ENCODE results near the gene FBXW4. TPM values are rescaled to one million over a fixed set of nuclear protein-coding genes. Genes with fewer than 3 reads are reported as not detected.
"Not testable (repeated sequence)": the region's sequence is repeated elsewhere in the genome, so short reads cannot be mapped to it uniquely, and the experiment has no call there.

Gene FBXW4
- total and polyA plus RNA-seq, 2 donors: 32.0 to 32.9 TPM

- H3K27me3 ChIP-seq (ENCODE audit: control insufficient read depth in 2 of 2, insufficient read depth in 1 of 2, low read length in 1 of 2): no peaks in the 10 kb centered on the region
- no peak for DNase-seq (ENCODE audit: low read depth in 6 of 9, low spot score in 9 of 9)
- no peaks in the 10 kb centered on the region for H3K4me1 ChIP-seq (ENCODE audit: control insufficient read depth in 2 of 2, insufficient read depth in 2 of 2, low read length in 2 of 2)
- 97% methylated on average over 13 of the region's 13 CpGs for WGBS
- H3K27ac ChIP-seq (ENCODE audit: low read depth in 1 of 2, low read length in 1 of 2): no peak overlapping the region
- no peaks in the 10 kb centered on the region for H3K36me3 ChIP-seq (ENCODE audit: control insufficient read depth in 2 of 2, insufficient read depth in 2 of 2, low read length in 1 of 2)
- H3K9me3 ChIP-seq (ENCODE audit: control insufficient read depth in 2 of 2, insufficient read depth in 1 of 2, low read length in 1 of 2): no peaks in the 10 kb centered on the region
- no peak overlapping the region for H3K4me3 ChIP-seq (ENCODE audit: low read length in 2 of 2)
Observed at GRCh38 chr10:101595591-101596433, 99.2 kb downstream of the FBXW4 start.

GRCh38 chr10:101593331-101593730 is 101.6 kb downstream of the FBXW4 start:
- H3K4me1 ChIP-seq (ENCODE audit: control insufficient read depth in 2 of 2, insufficient read depth in 2 of 2, low read length in 2 of 2); H3K27ac ChIP-seq (ENCODE audit: low read depth in 1 of 2, low read length in 1 of 2); H3K4me3 ChIP-seq (ENCODE audit: low read length in 2 of 2); H3K36me3 ChIP-seq (ENCODE audit: control insufficient read depth in 2 of 2, insufficient read depth in 2 of 2, low read length in 1 of 2); H3K9me3 ChIP-seq (ENCODE audit: control insufficient read depth in 2 of 2, insufficient read depth in 1 of 2, low read length in 1 of 2); DNase-seq (ENCODE audit: low read depth in 6 of 9, low spot score in 9 of 9): not testable (repeated sequence)
- 83% methylated on average over 2 of the region's 2 CpGs for WGBS
- H3K27me3 ChIP-seq (ENCODE audit: control insufficient read depth in 2 of 2, insufficient read depth in 1 of 2, low read length in 1 of 2): peaks cover 9 to 13% of the 10 kb centered on the region in 2 donors

- no peak for DNase-seq (ENCODE audit: low read depth in 6 of 9, low spot score in 9 of 9)
- Histone ChIP-seq H3K27ac (ENCODE audit: low read depth in 1 of 2, low read length in 1 of 2) (no peak overlapping the region), H3K9me3 (ENCODE audit: control insufficient read depth in 2 of 2, insufficient read depth in 1 of 2, low read length in 1 of 2) (peaks cover 11 to 15% of the 10 kb centered on the region in 2 donors), H3K36me3 (ENCODE audit: control insufficient read depth in 2 of 2, insufficient read depth in 2 of 2, low read length in 1 of 2) (no peaks in the 10 kb centered on the region), H3K27me3 (ENCODE audit: control insufficient read depth in 2 of 2, insufficient read depth in 1 of 2, low read length in 1 of 2) (peaks cover 11 to 31% of the 10 kb centered on the region in 2 donors), H3K4me3 (ENCODE audit: low read length in 2 of 2) (peak overlapping the region; percentile 50 to 56), H3K4me1 (ENCODE audit: control insufficient read depth in 2 of 2, insufficient read depth in 2 of 2, low read length in 2 of 2) (peaks cover 0 to 18% of the 10 kb centered on the region in 2 donors)
- 94% methylated on average over 5 of the region's 5 CpGs for WGBS
Observed at GRCh38 chr10:101588879-101589278, 106.1 kb downstream of the FBXW4 start.

- WGBS: 2% methylated on average over 50 of the region's 50 CpGs
Observed at GRCh38 chr10:101587725-101588653, 107.0 kb downstream of the FBXW4 start, which contains the start of the genes DPCD and POLL. TSS of gene DPCD (plus strand) at chr10:101588321. CDS start at chr10:101588337, 16 bp downstream. TSS of gene POLL (minus strand) at chr10:101588257. CDS start at chr10:101587360, 897 bp downstream.

GRCh38 chr10:101585841-101586240 is 109.1 kb downstream of the FBXW4 start:
- H3K9me3 ChIP-seq (ENCODE audit: control insufficient read depth in 2 of 2, insufficient read depth in 1 of 2, low read length in 1 of 2): peaks cover 11 to 15% of the 10 kb centered on the region in 2 donors
- no peak overlapping the region for H3K27ac ChIP-seq (ENCODE audit: low read depth in 1 of 2, low read length in 1 of 2)
- no peaks in the 10 kb centered on the region for H3K36me3 ChIP-seq (ENCODE audit: control insufficient read depth in 2 of 2, insufficient read depth in 2 of 2, low read length in 1 of 2)
- WGBS: 98% methylated on average over 9 of the region's 9 CpGs
- DNase-seq (ENCODE audit: low read depth in 6 of 9, low spot score in 9 of 9): no peak
- no peak overlapping the region for H3K4me3 ChIP-seq (ENCODE audit: low read length in 2 of 2)
- H3K4me1 ChIP-seq (ENCODE audit: control insufficient read depth in 2 of 2, insufficient read depth in 2 of 2, low read length in 2 of 2): peaks cover 3 to 24% of the 10 kb centered on the region in 2 donors
- H3K27me3 ChIP-seq (ENCODE audit: control insufficient read depth in 2 of 2, insufficient read depth in 1 of 2, low read length in 1 of 2): peaks cover 11 to 31% of the 10 kb centered on the region in 2 donors

More at GRCh38 chr10:101587725-101588653, 107.0 kb downstream of the FBXW4 start, which contains the start of the genes DPCD and POLL:
- peaks cover 11 to 15% of the 10 kb centered on the region in 2 donors for H3K9me3 ChIP-seq (ENCODE audit: control insufficient read depth in 2 of 2, insufficient read depth in 1 of 2, low read length in 1 of 2)
- peak within 1 kb of the TSS in 1 of 2 donors; percentile 2 for H3K27ac ChIP-seq (ENCODE audit: low read depth in 1 of 2, low read length in 1 of 2)
- DNase-seq (ENCODE audit: low read depth in 6 of 9, low spot score in 9 of 9): peak in 7 of 9 donors; percentile 32 to 80 (median 55)
- H3K4me3 ChIP-seq (ENCODE audit: low read length in 2 of 2): peak within 1 kb of the TSS; percentile 50 to 56
- no peaks in the 10 kb centered on the region for H3K36me3 ChIP-seq (ENCODE audit: control insufficient read depth in 2 of 2, insufficient read depth in 2 of 2, low read length in 1 of 2)
- peaks cover 0 to 18% of the 10 kb centered on the region in 2 donors for H3K4me1 ChIP-seq (ENCODE audit: control insufficient read depth in 2 of 2, insufficient read depth in 2 of 2, low read length in 2 of 2)
- H3K27me3 ChIP-seq (ENCODE audit: control insufficient read depth in 2 of 2, insufficient read depth in 1 of 2, low read length in 1 of 2): peaks cover 11 to 31% of the 10 kb centered on the region in 2 donors

GRCh38 chr10:101580486-101581399 is 114.2 kb downstream of the FBXW4 start:
- 86% methylated on average over 10 of the region's 10 CpGs for WGBS
- Histone ChIP-seq H3K27me3 (ENCODE audit: control insufficient read depth in 2 of 2, insufficient read depth in 1 of 2, low read length in 1 of 2) (peaks cover 0 to under 1% of the 10 kb centered on the region in 2 donors), H3K36me3 (ENCODE audit: control insufficient read depth in 2 of 2, insufficient read depth in 2 of 2, low read length in 1 of 2) (peaks cover 0 to 2% of the 10 kb centered on the region in 2 donors), H3K4me3 (ENCODE audit: low read length in 2 of 2) (no peak overlapping the region), H3K9me3 (ENCODE audit: control insufficient read depth in 2 of 2, insufficient read depth in 1 of 2, low read length in 1 of 2) (no peaks in the 10 kb centered on the region), H3K4me1 (ENCODE audit: control insufficient read depth in 2 of 2, insufficient read depth in 2 of 2, low read length in 2 of 2) (peaks cover 11 to 16% of the 10 kb centered on the region in 2 donors), H3K27ac (ENCODE audit: low read depth in 1 of 2, low read length in 1 of 2) (peak overlapping the region in 1 of 2 donors; percentile 33)
- peak in 7 of 9 donors; percentile 19 to 75 (median 50) for DNase-seq (ENCODE audit: low read depth in 6 of 9, low spot score in 9 of 9)

GRCh38 chr10:101579516-101579870 is 115.5 kb downstream of the FBXW4 start:
- H3K4me3 ChIP-seq (ENCODE audit: low read length in 2 of 2): no peak overlapping the region
- no peaks in the 10 kb centered on the region for H3K9me3 ChIP-seq (ENCODE audit: control insufficient read depth in 2 of 2, insufficient read depth in 1 of 2, low read length in 1 of 2)
- H3K36me3 ChIP-seq (ENCODE audit: control insufficient read depth in 2 of 2, insufficient read depth in 2 of 2, low read length in 1 of 2): peaks cover 0 to 2% of the 10 kb centered on the region in 2 donors
- DNase-seq (ENCODE audit: low read depth in 6 of 9, low spot score in 9 of 9): no peak
- peaks cover 11 to 16% of the 10 kb centered on the region in 2 donors for H3K4me1 ChIP-seq (ENCODE audit: control insufficient read depth in 2 of 2, insufficient read depth in 2 of 2, low read length in 2 of 2)
- H3K27me3 ChIP-seq (ENCODE audit: control insufficient read depth in 2 of 2, insufficient read depth in 1 of 2, low read length in 1 of 2): no peaks in the 10 kb centered on the region
- 97% methylated on average over 12 of the region's 12 CpGs for WGBS
- H3K27ac ChIP-seq (ENCODE audit: low read depth in 1 of 2, low read length in 1 of 2): no peak overlapping the region
